Panc1 (cell line): Measurements from ENCODE around the gene RSPH3. TPM values are rescaled to one million over a fixed set of nuclear protein-coding genes. Genes with fewer than 3 reads are reported as not detected.

Experiments
- ATAC-seq: fragments of 200-7000 bp; cut with Tn5 transposase; 2 replicates; pipeline ENCODE4 v1.9.1; 2020; ENCODE audit warnings: mild to moderate bottlenecking, moderate library complexity
- Bru-seq: library from RNA; stranded (reverse); fragments of 400-500 nt; gene quantifications from one replicate; lab custom pipeline; 2021; lab: Mats Ljungman, UMichigan
- BruChase-seq, 2 experiments: library from RNA; stranded (reverse); fragments of 400-500 nt; gene quantifications; one replicate each; lab custom pipeline; 2021; lab: Mats Ljungman, UMichigan
- BruUV-seq: library from RNA; stranded (reverse); fragments of 400-500 nt; replicated peaks from 2 replicates; lab custom pipeline; 2021; lab: Mats Ljungman, UMichigan
- CTCF ChIA-PET: fragments of 300-600 bp; sonication (Branson Sonifier 250); formaldehyde crosslinking; loops from one replicate; lab custom pipeline; 2022; ENCODE audit warnings: antibody characterized with exemption; lab: Charles Lee
- POLR2A ChIA-PET: fragments of 300-600 bp; sonication (Branson Sonifier 250); formaldehyde crosslinking; loops from one replicate; lab custom pipeline; 2022; ENCODE audit warnings: antibody characterized with exemption; lab: Charles Lee
- DNase-seq: peaks from one replicate; pipeline ENCODE4 v3.0.0-alpha.2; 2010; ENCODE audit warnings: low read depth, low spot score
- H3K27ac ChIP-seq: 2 replicates; pipeline ENCODE4 v1.5.1; 2011; ENCODE audit warnings: mild to moderate bottlenecking, low read length, inconsistent platforms
- H3K27me3 ChIP-seq: fragments of 200-500 bp; sonication (Bioruptor generic); 2 replicates; pipeline ENCODE4 v1.6.0; 2014; ENCODE audit warnings: low read length, inconsistent platforms; ENCODE audit not compliant: control insufficient read depth, insufficient read depth
- H3K36me3 ChIP-seq: fragments of 200-500 bp; sonication (Bioruptor generic); 2 replicates; pipeline ENCODE4 v1.5.1; 2014; ENCODE audit warnings: inconsistent platforms, mild to moderate bottlenecking, low read length, moderate library complexity; ENCODE audit not compliant: control insufficient read depth, insufficient read depth
- H3K4me1 ChIP-seq: 2 replicates; pipeline ENCODE4 v1.5.1; 2011; ENCODE audit warnings: inconsistent platforms, mild to moderate bottlenecking, low read length, moderate library complexity; ENCODE audit not compliant: control insufficient read depth, insufficient read depth
- H3K4me3 ChIP-seq, 2 experiments: 2 replicates each; pipeline ENCODE4 v1.5.1; 2011 to 2012; ENCODE audit warnings: low read depth in 2 of 2, low read length in 2 of 2, mild to moderate bottlenecking in 2 of 2, inconsistent platforms in 1 of 2, moderate library complexity in 1 of 2
- H3K9me3 ChIP-seq: fragments of 200-500 bp; sonication (Bioruptor generic); 2 replicates; pipeline ENCODE4 v1.5.1; 2014; ENCODE audit warnings: low read depth, mild to moderate bottlenecking, inconsistent platforms, low read length, moderate library complexity; ENCODE audit not compliant: control insufficient read depth, insufficient read depth
- CTCF ChIP-seq: fragments of 450-650 bp; IDR thresholded peaks from 2 replicates; pipeline ENCODE4 v1.5.1; 2017; ENCODE audit warnings: mild to moderate bottlenecking
- POLR2AphosphoS5 ChIP-seq: IDR thresholded peaks from 2 replicates; pipeline ENCODE4 v1.6.1; 2012; ENCODE audit warnings: mild to moderate bottlenecking, low read depth, low read length, moderate library complexity
- SIN3A ChIP-seq: IDR thresholded peaks from 2 replicates; pipeline ENCODE4 v1.6.1; 2012; ENCODE audit warnings: low read depth, mild to moderate bottlenecking, low read length, moderate library complexity, borderline replicate concordance; ENCODE audit not compliant: insufficient read depth
- TCF7L2 ChIP-seq: IDR thresholded peaks from 2 replicates; pipeline ENCODE4 v1.6.1; 2011; ENCODE audit warnings: mild to moderate bottlenecking, low read depth, low read length, inconsistent platforms
- in situ Hi-C: cut with HindIII; loops from 2 replicates; pipeline ENCODE4 v1.10.0; 2016; ENCODE audit warnings: low sequenced_read_pairs, low pct_unique_long_range_greater_than_20kb
- intact Hi-C: fragments of 100-400 bp; cut with micrococcal nuclease; formaldehyde crosslinking; loops from one replicate; pipeline ENCODE4 v1.10.0; 2022; ENCODE audit not compliant: unreplicated experiment
- long read RNA-seq: library from polyadenylated mRNA; unstranded; transcript quantifications from one replicate; pipeline ENCODE4 v2.0.0, GENCODE V29; 2021; ENCODE audit not compliant: unreplicated experiment
- polyA plus RNA-seq: library from polyadenylated mRNA; unstranded; fragments of >200 nt; gene quantifications from one replicate; pipeline ENCODE4 v1.2.1, GENCODE V29; 2012; ENCODE audit warnings: missing spikeins; ENCODE audit not compliant: insufficient read length
- total RNA-seq: library from RNA; stranded (reverse); gene quantifications from one replicate; pipeline ENCODE4 v1.2.1, GENCODE V29; 2021; ENCODE audit not compliant: unreplicated experiment
- TF ChIP-seq, protein P1 (sequence below), 2 experiments: IDR thresholded peaks; 2 replicates each; pipeline ENCODE4 v1.6.1; 2011 to 2012; ENCODE audit warnings: low read depth in 2 of 2, control low read depth in 1 of 2, low read length in 1 of 2, mild to moderate bottlenecking in 1 of 2, moderate library complexity in 1 of 2; ENCODE audit not compliant: insufficient read depth in 1 of 2

Gene RSPH3
- 8.1 TPM for total RNA-seq
- polyA plus RNA-seq: 8.2 TPM
- Bru-seq, nascent RNA: percentile 67 among the genes with signal in this experiment
- percentile 77 among the genes with signal in this experiment for BruChase-seq, experiment 1, labeled RNA remaining after a 2-hour chase
- BruChase-seq, experiment 2, labeled RNA remaining after a 6-hour chase: percentile 75 among the genes with signal in this experiment
- long read RNA-seq, full-length matches to known transcripts: 5 of 22 reads
- long read RNA-seq, partial matches to known transcripts: 6 of 22 reads
- long read RNA-seq, other reads (novel, unspliced or antisense): 11 of 22 reads

GRCh38 chr6:158999666-159000403 lies at the start of gene RSPH3:
TSS of gene RSPH3 (minus strand) at chr6:159000202. CDS start at chr6:158999550, 652 bp downstream.
- Histone ChIP-seq H3K4me1 (peaks cover 15% of the 10 kb centered on the region), H3K9me3 (no peaks in the 10 kb centered on the region), H3K36me3 (peaks cover 5% of the 10 kb centered on the region; the same call in 1 of the 2 replicates), H3K27ac (peak within 1 kb of the TSS; percentile 93), H3K4me3 (peak within 1 kb of the TSS; percentile 93 to 95), H3K27me3 (no peaks in the 10 kb centered on the region)
- in situ Hi-C loops: no loop called here
- TF ChIP-seq SIN3A (peak; percentile 87; the same call in 1 of the 2 replicates), POLR2AphosphoS5 (peak; percentile 97), TCF7L2 (no peak), CTCF (peak; percentile 39)
- TF ChIP-seq, protein P1, sequence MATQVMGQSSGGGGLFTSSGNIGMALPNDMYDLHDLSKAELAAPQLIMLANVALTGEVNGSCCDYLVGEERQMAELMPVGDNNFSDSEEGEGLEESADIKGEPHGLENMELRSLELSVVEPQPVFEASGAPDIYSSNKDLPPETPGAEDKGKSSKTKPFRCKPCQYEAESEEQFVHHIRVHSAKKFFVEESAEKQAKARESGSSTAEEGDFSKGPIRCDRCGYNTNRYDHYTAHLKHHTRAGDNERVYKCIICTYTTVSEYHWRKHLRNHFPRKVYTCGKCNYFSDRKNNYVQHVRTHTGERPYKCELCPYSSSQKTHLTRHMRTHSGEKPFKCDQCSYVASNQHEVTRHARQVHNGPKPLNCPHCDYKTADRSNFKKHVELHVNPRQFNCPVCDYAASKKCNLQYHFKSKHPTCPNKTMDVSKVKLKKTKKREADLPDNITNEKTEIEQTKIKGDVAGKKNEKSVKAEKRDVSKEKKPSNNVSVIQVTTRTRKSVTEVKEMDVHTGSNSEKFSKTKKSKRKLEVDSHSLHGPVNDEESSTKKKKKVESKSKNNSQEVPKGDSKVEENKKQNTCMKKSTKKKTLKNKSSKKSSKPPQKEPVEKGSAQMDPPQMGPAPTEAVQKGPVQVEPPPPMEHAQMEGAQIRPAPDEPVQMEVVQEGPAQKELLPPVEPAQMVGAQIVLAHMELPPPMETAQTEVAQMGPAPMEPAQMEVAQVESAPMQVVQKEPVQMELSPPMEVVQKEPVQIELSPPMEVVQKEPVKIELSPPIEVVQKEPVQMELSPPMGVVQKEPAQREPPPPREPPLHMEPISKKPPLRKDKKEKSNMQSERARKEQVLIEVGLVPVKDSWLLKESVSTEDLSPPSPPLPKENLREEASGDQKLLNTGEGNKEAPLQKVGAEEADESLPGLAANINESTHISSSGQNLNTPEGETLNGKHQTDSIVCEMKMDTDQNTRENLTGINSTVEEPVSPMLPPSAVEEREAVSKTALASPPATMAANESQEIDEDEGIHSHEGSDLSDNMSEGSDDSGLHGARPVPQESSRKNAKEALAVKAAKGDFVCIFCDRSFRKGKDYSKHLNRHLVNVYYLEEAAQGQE (IDR thresholded peaks at IDR 0.05; ENCODE audit: insufficient read depth in 1 of 2, low read depth in 2 of 2, low read length in 1 of 2): peak in 1 of 2 experiments; percentile 56; a peak in 1 of 4 replicates
- ATAC-seq (peak; percentile 95), DNase-seq (peak; percentile 80)
- ChIA-PET POLR2A (no interaction called here), CTCF (interaction anchor here (0.6 to 1.6 kb wide), 3 partner anchors 9 to 727 kb away, joined by 3 to 7 read pairs (median 3); partner anchors contain the start of gene WTAP)
- intact Hi-C loops: no loop called here
- no TSS peak for BruUV-seq

DNA sequence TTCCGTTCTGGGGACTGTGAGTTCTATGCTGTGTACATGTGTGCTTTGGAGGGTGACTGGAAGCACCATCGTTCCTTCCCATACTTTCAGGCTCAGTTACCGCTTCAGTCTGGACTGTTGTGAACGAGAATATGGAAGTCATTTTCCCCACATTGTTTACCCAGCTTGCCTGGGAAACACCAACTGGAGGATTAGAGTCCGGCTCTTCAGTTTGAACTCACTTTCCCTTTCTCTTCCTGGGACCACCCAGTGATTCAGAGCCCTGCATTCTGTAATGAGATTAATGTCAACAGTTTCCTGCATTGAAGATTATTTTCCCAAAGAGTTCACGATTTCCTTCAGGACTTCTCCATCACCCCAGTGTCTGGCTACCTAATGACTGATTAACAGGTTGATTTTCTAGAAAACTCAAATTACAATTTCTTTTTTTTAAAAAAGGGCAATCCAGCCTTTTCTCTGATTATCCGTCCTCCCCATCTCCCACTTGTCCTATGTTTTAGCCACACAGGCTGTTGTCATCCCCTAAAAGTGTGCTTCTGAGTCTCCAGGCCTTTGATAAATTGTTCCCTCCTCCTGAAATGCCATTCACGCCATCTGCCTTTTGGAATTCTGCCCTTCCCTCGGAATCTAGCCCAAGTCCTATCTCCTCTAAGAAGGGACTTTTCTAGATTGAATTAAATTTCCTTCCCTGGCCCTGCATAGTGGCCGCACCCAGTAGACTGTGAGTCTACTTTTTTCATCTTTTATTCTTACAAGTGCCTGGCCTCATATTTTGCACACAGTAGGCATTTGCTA lies 48.1 kb upstream of the RSPH3 start:
- Histone ChIP-seq H3K27ac (no peak overlapping the region), H3K4me1 (no peaks in the 10 kb centered on the region), H3K36me3 (no peaks in the 10 kb centered on the region), H3K4me3 (no peak overlapping the region), H3K9me3 (no peaks in the 10 kb centered on the region), H3K27me3 (peaks cover 24% of the 10 kb centered on the region)
- intact Hi-C loops (loop anchor here (10.0 kb wide), 1 partner anchor 87 kb away; no protein-coding TSS in a partner anchor), in situ Hi-C loops (no loop called here)
- ATAC-seq (no peak), DNase-seq (no peak)
- POLR2A ChIA-PET: no interaction called here
- CTCF ChIA-PET: interaction anchor here (0.6 kb wide), 1 partner anchor 56 kb away, joined by 3 read pairs; no protein-coding TSS in a partner anchor
- no TSS peak for BruUV-seq
- TF ChIP-seq SIN3A (no peak), POLR2AphosphoS5 (no peak), TCF7L2 (no peak), CTCF (no peak)
- TF ChIP-seq, protein P1 (IDR thresholded peaks at IDR 0.05; ENCODE audit: insufficient read depth in 1 of 2, low read depth in 2 of 2, low read length in 1 of 2): no peak
